IPS-11a (cell line): ENCODE data around the gene MAP1LC3C.

Experiments
- H3K4me3 ChIP-seq: one replicate; pipeline ENCODE4 v1.5.1; 2013; ENCODE audit warnings: low read depth, low read length, control low read depth

The MAP1LC3C gene

GRCh38 chr1:241999026-241999425 is at the start of gene MAP1LC3C:
TSS of gene MAP1LC3C (minus strand) at chr1:241999098. CDS start at chr1:241999008, 90 bp downstream.
- H3K4me3 ChIP-seq = peak within 1 kb of the TSS; percentile 48

GRCh38 chr1:242043165-242043564 is 44.3 kb upstream of the MAP1LC3C start:
- H3K4me3 ChIP-seq = no peak overlapping the region

- no peak overlapping the region for H3K4me3 ChIP-seq
Observed at GRCh38 chr1:242034392-242034791, 35.5 kb upstream of the MAP1LC3C start.

- no peak overlapping the region for H3K4me3 ChIP-seq
Observed at GRCh38 chr1:242033447-242033846, 34.5 kb upstream of the MAP1LC3C start.

GRCh38 chr1:242030071-242030470 is 31.2 kb upstream of the MAP1LC3C start:
- H3K4me3 ChIP-seq = no peak overlapping the region

GRCh38 chr1:242025681-242026080 is 26.8 kb upstream of the MAP1LC3C start:
- no peak overlapping the region for H3K4me3 ChIP-seq

- H3K4me3 ChIP-seq = no peak overlapping the region
Observed at GRCh38 chr1:242023805-242024204, 24.9 kb upstream of the MAP1LC3C start.

GRCh38 chr1:242019018-242019417 is 20.1 kb upstream of the MAP1LC3C start:
- H3K4me3 ChIP-seq = no peak overlapping the region

GRCh38 chr1:242017580-242018233 is 18.8 kb upstream of the MAP1LC3C start:
- no peak overlapping the region for H3K4me3 ChIP-seq

GRCh38 chr1:242016479-242016878 is 17.6 kb upstream of the MAP1LC3C start:
- H3K4me3 ChIP-seq = no peak overlapping the region

GRCh38 chr1:242011894-242012660 is 13.2 kb upstream of the MAP1LC3C start:
- no peak overlapping the region for H3K4me3 ChIP-seq

GRCh38 chr1:242008826-242009495 is 10.1 kb upstream of the MAP1LC3C start:
- H3K4me3 ChIP-seq = no peak overlapping the region

- no peak overlapping the region for H3K4me3 ChIP-seq
Observed at GRCh38 chr1:242006976-242007375, 8.1 kb upstream of the MAP1LC3C start.

- H3K4me3 ChIP-seq = no peak overlapping the region
Observed at GRCh38 chr1:242005866-242006535, 7.1 kb upstream of the MAP1LC3C start.

- no peak overlapping the region for H3K4me3 ChIP-seq
Observed at GRCh38 chr1:242004751-242005495, 6.0 kb upstream of the MAP1LC3C start.

GRCh38 chr1:242002510-242002909 is 3.6 kb upstream of the MAP1LC3C start:
- H3K4me3 ChIP-seq = no peak overlapping the region

GRCh38 chr1:242002072-242002471 is 3.2 kb upstream of the MAP1LC3C start:
- H3K4me3 ChIP-seq = no peak overlapping the region

GRCh38 chr1:242000434-242000833 is 1.5 kb upstream of the MAP1LC3C start:
- no peak overlapping the region for H3K4me3 ChIP-seq

- H3K4me3 ChIP-seq = peak overlapping the region; percentile 48
Observed at GRCh38 chr1:241998412-241998921, 431 bp downstream of the MAP1LC3C start.

GRCh38 chr1:241997401-241997998 is 1.4 kb downstream of the MAP1LC3C start:
- no peak overlapping the region for H3K4me3 ChIP-seq
